ENCODE results near the gene HUNK. TPM values are rescaled to one million over a fixed set of nuclear protein-coding genes. Genes with fewer than 3 reads are reported as not detected.

Gene HUNK
- total and polyA plus RNA-seq, 2 of the 8 experiments (the other 6 are each of a cell fraction or from before 2014, with no cell fraction given) = 1.9 to 10.2 TPM

GRCh38 chr21:31985398-31985797 is 112.6 kb downstream of the HUNK start:
- H3K23ac ChIP-seq (ENCODE audit: insufficient read length) = no peak overlapping the region
- H4K20me1 ChIP-seq (replicated peaks in 1 of 2; ENCODE audit: control insufficient read depth in 1 of 2, insufficient read depth in 2 of 2, low read length in 2 of 2) = peaks cover 0 to 3% of the 10 kb centered on the region in 2 experiments
- H3K4me3 ChIP-seq (ENCODE audit: extremely low read depth in 1 of 4, insufficient read depth in 2 of 4, low read depth in 3 of 4, low read length in 4 of 4) = no peak overlapping the region
- H2BK20ac ChIP-seq (ENCODE audit: low read length) = no peak overlapping the region
- no peak overlapping the region for H4K91ac ChIP-seq (replicated peaks; ENCODE audit: insufficient read length, low read length)
- no peak overlapping the region for H3K9ac ChIP-seq (replicated peaks in 1 of 4; ENCODE audit: extremely low read depth in 1 of 4, low read depth in 3 of 4, low read length in 3 of 4)
- no peak overlapping the region for H3K14ac ChIP-seq (ENCODE audit: insufficient read length)
- H3K9me3 ChIP-seq (ENCODE audit: insufficient read depth in 2 of 2, low read depth in 1 of 2, low read length in 1 of 2) = no peaks in the 10 kb centered on the region
- H3K56ac ChIP-seq (replicated peaks; ENCODE audit: insufficient read length, low read depth, low read length) = no peak overlapping the region
- no peak overlapping the region for H3K4ac ChIP-seq (replicated peaks; ENCODE audit: insufficient read length, low read depth, low read length)
- H3K18ac ChIP-seq (ENCODE audit: extremely low read depth, low read length) = no peak overlapping the region
- H3K23me2 ChIP-seq (ENCODE audit: low read depth, low read length) = no peaks in the 10 kb centered on the region
- H2BK5ac ChIP-seq (ENCODE audit: low read depth, low read length) = no peak overlapping the region
- no peaks in the 10 kb centered on the region; a peak in 1 of 7 replicates for H3K4me1 ChIP-seq (replicated peaks in 1 of 4; ENCODE audit: control insufficient read depth in 3 of 4, insufficient read depth in 4 of 4, low read length in 3 of 4)
- no peaks in the 10 kb centered on the region for H3K36me3 ChIP-seq (ENCODE audit: control insufficient read depth in 2 of 4, insufficient read depth in 4 of 4, low read length in 3 of 4)
- ChIA-PET CTCF (ENCODE audit: partially characterized antibody) (interaction anchor here (1.1 to 1.7 kb wide), 6 partner anchors 9 to 120 kb away, joined by 4 to 6 read pairs (median 4); no protein-coding TSS in a partner anchor), POLR2A (ENCODE audit: partially characterized antibody) (no interaction called here)
- no peak overlapping the region for H2BK15ac ChIP-seq (ENCODE audit: low read length)
- H2BK120ac ChIP-seq (replicated peaks; ENCODE audit: low read depth, low read length) = no peak overlapping the region
- no peak overlapping the region for H3K4me2 ChIP-seq (ENCODE audit: insufficient read depth in 1 of 2, low read depth in 2 of 2, low read length in 2 of 2)
- no peak overlapping the region for H4K8ac ChIP-seq (ENCODE audit: extremely low read depth, insufficient read depth, low read length)
- 93% methylated on average over 7 of the region's 7 CpGs; no CpG with 5 or more reads in 1 of the 2 experiments for WGBS, 2 experiments (ENCODE audit: extremely low coverage in 1 of 2, insufficient coverage in 1 of 2, insufficient read length in 1 of 2, insufficient replicate concordance in 2 of 2, low coverage in 1 of 2, low lambda C conversion rate in 2 of 2, missing lambda C conversion rate in 1 of 2)
- TF ChIP-seq EZH2 (IDR thresholded peaks at IDR 0.05; ENCODE audit: low read depth, low read length, severe bottlenecking) (no peak), JUN (IDR thresholded peaks at IDR 0.05; ENCODE audit: low read depth, low read length) (no peak), RAD21 (IDR thresholded peaks at IDR 0.05 in 1 of 2, conservative IDR thresholded peaks at IDR 0.05 in 1 of 2; ENCODE audit: low read depth in 2 of 2, low read length in 2 of 2) (peak in 1 of 2 experiments; percentile 17; a peak in 2 of 4 replicates), CTCF (IDR thresholded peaks at IDR 0.05; ENCODE audit: control extremely low read depth in 1 of 3, insufficient read depth in 1 of 3, low read depth in 1 of 3, low read length in 3 of 3) (peak in 2 of 3 experiments; percentile 25 to 43; a peak in 2 of 4 replicates)
- no peak overlapping the region for H2AFZ ChIP-seq (ENCODE audit: low read length)
- H3K79me2 ChIP-seq (ENCODE audit: control insufficient read depth in 1 of 2, insufficient read depth in 2 of 2, low read length in 2 of 2) = no peaks in the 10 kb centered on the region
- H4K5ac ChIP-seq (ENCODE audit: insufficient read length, low read depth, low read length) = no peak overlapping the region
- no peak overlapping the region for H3K27ac ChIP-seq (ENCODE audit: low read depth, low read length)
- DNase-seq (ENCODE audit: low read depth in 1 of 2, low spot score in 2 of 2) = no peak
- H2BK12ac ChIP-seq (ENCODE audit: low read depth, low read length) = no peak overlapping the region
- H3K27me3 ChIP-seq (replicated peaks in 1 of 4; ENCODE audit: control insufficient read depth in 3 of 4, extremely low read depth in 1 of 4, insufficient read depth in 3 of 4, low read length in 3 of 4) = no peaks in the 10 kb centered on the region
- no peak overlapping the region for H2AK5ac ChIP-seq (ENCODE audit: low read depth, low read length)
- no peak for FAIRE-seq
- no peaks in the 10 kb centered on the region for H3K79me1 ChIP-seq (ENCODE audit: low read depth, low read length)
